BLaER1 treated with 17β-estradiol and CSF1 and Interleukin-3, amounts not matched to agents 10 nM and 100 nM (cell line): Measurements from ENCODE around the gene MSANTD7.

Experiments
- H3K27ac ChIP-seq, 11 experiments: shearing (Covaris generic); formaldehyde crosslinking; 2 replicates each; pipeline ENCODE4 v1.8.1; 2022
- H3K27me3 ChIP-seq, 11 experiments: shearing (Covaris generic); formaldehyde crosslinking; 2 replicates each; pipeline ENCODE4 v1.8.1; 2022
- H3K36me3 ChIP-seq, 11 experiments: shearing (Covaris generic); formaldehyde crosslinking; 2 replicates each; pipeline ENCODE4 v1.8.1; 2022
- H3K4me1 ChIP-seq, 10 experiments: shearing (Covaris generic); formaldehyde crosslinking; 2 replicates each; pipeline ENCODE4 v1.8.1; 2022
- H3K4me2 ChIP-seq, 11 experiments: shearing (Covaris generic); formaldehyde crosslinking; 2 replicates each; pipeline ENCODE4 v1.8.1; 2022
- H3K4me3 ChIP-seq, 10 experiments: shearing (Covaris generic); formaldehyde crosslinking; 2 replicates each; pipeline ENCODE4 v1.8.1; 2022
- H3K9ac ChIP-seq, 11 experiments: shearing (Covaris generic); formaldehyde crosslinking; 2 replicates each; pipeline ENCODE4 v1.8.1; 2022
- H3K9me3 ChIP-seq, 11 experiments: shearing (Covaris generic); formaldehyde crosslinking; replicated peaks in 1 of 11; 2 replicates each; pipeline ENCODE4 v1.8.1; 2022
- H4K20me1 ChIP-seq, 11 experiments: shearing (Covaris generic); formaldehyde crosslinking; 2 replicates each; pipeline ENCODE4 v1.8.1; 2022
- Cebpa-rat ChIP-seq, 11 experiments: shearing (Covaris generic); IDR thresholded peaks; 2 replicates each; pipeline ENCODE4 v1.8.1; 2022

Gene MSANTD7

GRCh38 chr10:14826076-14826829, 11.9 kb upstream of the MSANTD7 start:
- H3K36me3 ChIP-seq = no peaks in the 10 kb centered on the region
- H3K9me3 ChIP-seq = peaks cover 0 to 2% (median 0%) of the 10 kb centered on the region in 11 experiments; a peak in 5 of 22 replicates
- peaks cover 0 to 5% (median 0%) of the 10 kb centered on the region in 11 experiments; a peak in 2 of 22 replicates for H4K20me1 ChIP-seq
- no peak for TF ChIP-seq Cebpa-rat (IDR thresholded peaks at IDR 0.05)
- 0 out of 22 replicates have a peak overlapping the region, but pooled peaks of 1 of the 11 experiments have one; percentile 15 for H3K9ac ChIP-seq
- H3K4me1 ChIP-seq = peaks cover 10 to 31% (median 14%) of the 10 kb centered on the region in 10 experiments; a peak in 16 of 20 replicates
- peak overlapping the region in 1 of 11 experiments; percentile 19; a peak in 2 of 22 replicates for H3K27ac ChIP-seq
- H3K4me3 ChIP-seq = no peak overlapping the region
- H3K4me2 ChIP-seq = peak overlapping the region in 4 of 11 experiments; percentile 6 to 70 (median 48); a peak in 7 of 22 replicates
- no peaks in the 10 kb centered on the region for H3K27me3 ChIP-seq

DNA sequence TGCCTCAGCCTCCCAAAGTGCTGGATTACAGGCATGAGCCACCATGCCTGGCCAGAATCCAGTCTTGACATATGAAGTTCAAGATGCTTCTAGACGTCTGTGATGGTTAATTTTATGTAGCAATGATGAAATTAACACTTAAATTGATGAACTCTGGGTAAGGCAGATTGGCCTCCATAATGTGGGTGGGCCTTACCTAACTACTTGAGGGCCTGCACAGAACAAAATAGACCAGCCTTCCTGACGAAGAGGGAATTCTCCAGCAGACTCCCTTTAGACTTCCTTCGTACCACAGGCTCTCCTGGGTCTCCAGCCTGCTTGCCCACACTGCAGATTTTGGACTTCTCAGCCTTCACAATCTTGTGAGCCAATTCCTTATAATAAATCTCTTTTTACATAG, 5.0 kb upstream of the MSANTD7 start:
- H3K4me1 ChIP-seq = peaks cover 10 to 12% (median 11%) of the 10 kb centered on the region in 10 experiments
- H3K9me3 ChIP-seq = no peaks in the 10 kb centered on the region
- no peak overlapping the region for H3K27ac ChIP-seq
- H4K20me1 ChIP-seq = no peaks in the 10 kb centered on the region
- no peaks in the 10 kb centered on the region for H3K36me3 ChIP-seq
- TF ChIP-seq Cebpa-rat (IDR thresholded peaks at IDR 0.05) = no peak
- no peaks in the 10 kb centered on the region for H3K27me3 ChIP-seq
- H3K4me2 ChIP-seq = no peak overlapping the region
- H3K4me3 ChIP-seq = no peak overlapping the region
- H3K9ac ChIP-seq = no peak overlapping the region

GRCh38 chr10:14836208-14836607, 1.9 kb upstream of the MSANTD7 start:
- Histone ChIP-seq H3K4me3 (no peak overlapping the region), H3K36me3 (peaks cover 11 to 17% (median 12%) of the 10 kb centered on the region in 11 experiments; a peak in 21 of 22 replicates), H3K9me3 (no peaks in the 10 kb centered on the region), H3K27me3 (no peaks in the 10 kb centered on the region), H3K27ac (no peak overlapping the region), H3K4me2 (peak overlapping the region in 3 of 11 experiments; percentile 81 to 91 (median 83); a peak in 7 of 22 replicates), H3K9ac (no peak overlapping the region), H3K4me1 (peaks cover 18 to 24% (median 21%) of the 10 kb centered on the region in 10 experiments), H4K20me1 (peaks cover 0 to 29% (median 16%) of the 10 kb centered on the region in 11 experiments; a peak in 13 of 22 replicates)
- TF ChIP-seq Cebpa-rat (IDR thresholded peaks at IDR 0.05) = no peak

DNA sequence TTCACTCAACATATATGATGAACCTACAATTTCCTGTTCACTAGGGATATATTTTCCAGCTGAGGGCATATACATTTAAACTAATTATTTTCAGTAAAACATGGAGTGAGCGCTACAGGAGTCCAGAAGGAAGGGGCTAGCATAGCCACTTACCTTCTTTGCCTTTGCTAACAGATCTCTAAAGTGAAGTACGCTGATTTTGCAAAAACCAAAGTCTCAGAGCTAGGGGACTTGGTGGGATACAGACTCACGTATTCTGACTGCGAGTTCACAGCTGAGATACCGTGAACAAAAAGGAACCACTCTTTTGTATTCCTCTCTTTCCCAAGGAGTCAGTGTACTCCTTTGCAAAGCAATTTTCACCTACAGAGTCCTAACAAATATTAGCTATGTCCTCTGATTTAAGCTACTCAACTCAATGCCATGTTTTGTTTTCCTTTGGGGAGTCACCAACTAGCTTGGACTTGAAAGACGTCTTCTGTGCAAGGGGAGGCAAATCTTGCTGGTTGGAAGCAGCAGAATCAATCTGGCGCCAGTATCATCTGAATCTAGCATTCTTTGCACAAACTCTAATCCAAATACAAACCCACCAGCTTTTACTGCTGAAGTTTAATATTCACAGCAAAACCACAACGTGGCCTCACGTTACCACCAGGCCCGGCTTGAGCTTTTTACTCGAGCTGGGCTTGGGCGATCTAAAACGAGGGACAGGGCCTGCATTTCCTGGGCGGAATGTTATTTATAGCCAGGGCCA, 926 bp upstream of the MSANTD7 start:
- H3K36me3 ChIP-seq = peaks cover 20 to 27% (median 22%) of the 10 kb centered on the region in 11 experiments
- peak overlapping the region; percentile 59 to 95 (median 88) for H3K27ac ChIP-seq
- peaks cover 18 to 24% (median 21%) of the 10 kb centered on the region in 10 experiments for H3K4me1 ChIP-seq
- TF ChIP-seq Cebpa-rat (IDR thresholded peaks at IDR 0.05) = no peak
- H3K4me3 ChIP-seq = peak overlapping the region; percentile 87 to 99 (median 98)
- peaks cover 0 to 38% (median 19%) of the 10 kb centered on the region in 11 experiments; a peak in 13 of 22 replicates for H4K20me1 ChIP-seq
- no peaks in the 10 kb centered on the region for H3K27me3 ChIP-seq
- peak overlapping the region; percentile 81 to 99 (median 96) for H3K9ac ChIP-seq
- no peaks in the 10 kb centered on the region for H3K9me3 ChIP-seq
- peak overlapping the region; percentile 77 to 93 (median 87) for H3K4me2 ChIP-seq

DNA sequence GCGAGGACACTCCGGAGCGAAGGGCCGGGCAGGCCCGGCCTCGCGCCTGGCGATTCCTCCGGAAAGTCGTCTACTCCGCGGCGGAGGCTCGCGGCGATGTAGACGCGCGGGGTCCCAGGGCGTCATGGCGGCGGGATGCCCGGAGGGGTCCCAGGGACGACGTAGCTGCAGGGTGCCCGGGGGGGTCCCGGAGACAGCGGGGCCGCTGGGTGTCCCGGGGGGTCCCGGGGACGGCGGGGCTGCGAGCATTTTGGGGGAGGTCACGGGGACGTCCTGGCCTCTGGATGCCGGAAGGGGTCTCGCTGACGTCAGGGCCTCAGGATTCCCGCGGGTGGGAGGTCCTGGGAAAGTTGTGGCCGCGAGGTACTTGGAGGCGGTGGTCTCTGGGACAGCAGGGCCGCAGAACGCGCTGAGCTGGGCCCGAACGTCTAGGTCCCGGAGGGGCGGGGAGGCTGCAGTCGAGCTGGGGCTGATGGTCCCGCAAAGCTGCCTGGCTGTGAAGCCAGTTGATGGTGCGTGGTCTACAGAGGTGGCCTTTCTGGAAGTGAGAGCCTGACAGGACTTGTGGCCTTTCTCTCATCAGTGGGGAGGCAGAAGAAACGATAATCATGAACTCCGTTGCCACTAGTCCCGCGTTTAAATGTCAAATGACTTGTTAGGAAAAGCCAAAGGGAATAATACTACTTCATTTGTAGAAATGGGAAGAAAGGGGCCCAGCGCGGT, 637 bp downstream of the MSANTD7 start:
- peak overlapping the region; percentile 92 to 99 (median 96) for H3K9ac ChIP-seq
- H3K9me3 ChIP-seq = no peaks in the 10 kb centered on the region
- peaks cover 0 to 54% (median 31%) of the 10 kb centered on the region in 11 experiments; a peak in 17 of 22 replicates for H4K20me1 ChIP-seq
- no peaks in the 10 kb centered on the region for H3K27me3 ChIP-seq
- peak overlapping the region; percentile 80 to 95 (median 94) for H3K27ac ChIP-seq
- H3K4me3 ChIP-seq = peak overlapping the region; percentile 87 to 99 (median 98)
- no peak for TF ChIP-seq Cebpa-rat (IDR thresholded peaks at IDR 0.05)
- H3K4me2 ChIP-seq = peak overlapping the region; percentile 80 to 97 (median 92)
- H3K4me1 ChIP-seq = peaks cover 18 to 24% (median 21%) of the 10 kb centered on the region in 10 experiments
- peaks cover 36 to 42% (median 38%) of the 10 kb centered on the region in 11 experiments for H3K36me3 ChIP-seq

DNA sequence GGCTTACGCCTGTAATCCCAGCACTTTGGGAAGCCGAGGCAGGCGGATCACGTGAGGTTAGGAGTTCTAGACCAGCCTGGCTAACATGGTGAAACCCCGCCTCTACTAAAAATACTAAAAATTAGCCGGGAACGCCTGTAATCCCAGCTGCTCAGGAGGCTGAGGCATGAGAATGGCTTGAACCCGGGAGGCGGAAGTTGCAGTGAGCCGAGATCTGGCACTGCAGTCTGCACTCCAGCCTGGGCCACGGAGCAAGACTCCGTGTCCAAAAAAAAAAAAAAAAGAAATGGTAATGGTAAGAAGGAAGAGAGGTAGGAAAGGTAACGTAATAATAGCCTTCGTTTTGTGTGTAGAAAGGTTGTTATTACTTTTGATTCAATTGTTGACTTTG, 1.2 kb downstream of the MSANTD7 start:
- Histone ChIP-seq H3K36me3 (peaks cover 41 to 48% (median 43%) of the 10 kb centered on the region in 11 experiments), H3K9me3 (no peaks in the 10 kb centered on the region), H3K9ac (peak overlapping the region; percentile 92 to 99 (median 96)), H4K20me1 (peaks cover 0 to 59% (median 34%) of the 10 kb centered on the region in 11 experiments; a peak in 17 of 22 replicates), H3K4me1 (peaks cover 18 to 24% (median 21%) of the 10 kb centered on the region in 10 experiments), H3K27ac (peak overlapping the region; percentile 80 to 95 (median 94); a peak in 21 of 22 replicates), H3K27me3 (no peaks in the 10 kb centered on the region), H3K4me3 (peak overlapping the region; percentile 87 to 99 (median 98)), H3K4me2 (peak overlapping the region; percentile 80 to 97 (median 92))
- no peak for TF ChIP-seq Cebpa-rat (IDR thresholded peaks at IDR 0.05)

DNA sequence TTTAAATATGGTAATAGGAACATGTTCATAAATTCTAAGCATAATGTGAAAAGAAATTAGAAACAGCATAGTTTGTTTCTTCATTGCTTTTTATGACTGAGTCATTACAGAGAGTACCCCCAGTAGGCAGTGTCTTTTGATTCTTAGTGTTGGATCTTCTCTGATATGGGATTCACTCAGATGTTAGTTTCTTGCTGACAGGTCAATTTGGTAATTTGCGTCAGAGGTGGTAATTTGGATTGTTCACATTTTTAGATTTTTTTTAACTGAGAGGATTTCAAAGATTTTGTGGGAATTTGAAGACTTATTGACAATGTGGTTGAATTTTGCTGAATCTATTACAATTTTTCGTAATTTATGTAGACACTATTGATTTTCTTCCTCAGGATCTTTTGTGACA, 2.1 kb downstream of the MSANTD7 start:
- Histone ChIP-seq H3K4me3 (peak overlapping the region in 1 of 10 experiments; percentile 97; a peak in 2 of 20 replicates), H3K9me3 (no peaks in the 10 kb centered on the region), H3K9ac (peak overlapping the region in 1 of 11 experiments; percentile 9; a peak in 1 of 22 replicates), H4K20me1 (peaks cover 0 to 65% (median 37%) of the 10 kb centered on the region in 11 experiments; a peak in 17 of 22 replicates), H3K27ac (no peak overlapping the region), H3K4me1 (peaks cover 18 to 24% (median 21%) of the 10 kb centered on the region in 10 experiments), H3K27me3 (no peaks in the 10 kb centered on the region), H3K4me2 (peak overlapping the region in 1 of 11 experiments; percentile 84; a peak in 2 of 22 replicates), H3K36me3 (peaks cover 50 to 57% (median 52%) of the 10 kb centered on the region in 11 experiments)
- TF ChIP-seq Cebpa-rat (IDR thresholded peaks at IDR 0.05) = no peak

GRCh38 chr10:14843327-14843988, 5.4 kb downstream of the MSANTD7 start:
- Histone ChIP-seq H3K4me3 (no peak overlapping the region), H3K27ac (no peak overlapping the region), H3K36me3 (peaks cover 62 to 86% (median 77%) of the 10 kb centered on the region in 11 experiments), H3K4me2 (no peak overlapping the region), H3K4me1 (peaks cover 8 to 13% (median 10%) of the 10 kb centered on the region in 10 experiments), H4K20me1 (peaks cover 0 to 91% (median 52%) of the 10 kb centered on the region in 11 experiments; a peak in 18 of 22 replicates), H3K9ac (no peak overlapping the region), H3K27me3 (no peaks in the 10 kb centered on the region), H3K9me3 (no peaks in the 10 kb centered on the region)
- TF ChIP-seq Cebpa-rat (IDR thresholded peaks at IDR 0.05) = no peak
